SK-N-SH (cell line): ENCODE results near the gene TRIML1.

ENCODE experiments used
- ELF1 ChIP-seq: IDR thresholded peaks from 2 replicates; pipeline ENCODE4 v1.4.0; 2012
- EP300 ChIP-seq, 2 experiments: IDR thresholded peaks; 2 replicates each; pipeline versions ENCODE4 v1.4.0 to v1.6.1; 2012; ENCODE audit warnings: borderline replicate concordance in 1 of 2, low read depth in 1 of 2, low read length in 1 of 2
- EZH2phosphoT487 ChIP-seq: fragments of 200-600 bp; sonication (generic); IDR thresholded peaks from 2 replicates; pipeline ENCODE4 v1.6.1; 2017; ENCODE audit warnings: low read depth, mixed run types, mild to moderate bottlenecking, antibody characterized with exemption, moderate library complexity, borderline replicate concordance
- POLR2AphosphoS5 ChIP-seq: IDR thresholded peaks from 2 replicates; pipeline ENCODE4 v1.6.1; 2012; ENCODE audit warnings: low read depth, low read length
- RAD21 ChIP-seq: IDR thresholded peaks from 2 replicates; pipeline ENCODE4 v1.6.1; 2012; ENCODE audit warnings: mild to moderate bottlenecking, low read length
- RCOR1 ChIP-seq: fragments of 150-350 bp; IDR thresholded peaks from 2 replicates; pipeline ENCODE4 v1.6.1; 2017; ENCODE audit warnings: antibody characterized with exemption, low read length
- TAF1 ChIP-seq: IDR thresholded peaks from 2 replicates; pipeline ENCODE4 v1.6.1; 2012; ENCODE audit warnings: low read depth, mild to moderate bottlenecking, low read length, moderate library complexity, borderline replicate concordance
- YY1 ChIP-seq: IDR thresholded peaks from 2 replicates; pipeline ENCODE4 v1.4.0; 2012; ENCODE audit warnings: low read depth, mild to moderate bottlenecking
- TF ChIP-seq, protein P1 (sequence below): fragments of 200-600 bp; sonication (generic); IDR thresholded peaks from 2 replicates; pipeline ENCODE4 v1.6.1; 2017; ENCODE audit warnings: antibody characterized with exemption, mild to moderate bottlenecking, moderate library complexity
- TF ChIP-seq, protein P2 (sequence below): IDR thresholded peaks from 2 replicates; pipeline ENCODE4 v1.4.0; 2012; ENCODE audit warnings: low read depth
- TF ChIP-seq, protein P3 (sequence below): IDR thresholded peaks from 2 replicates; pipeline ENCODE4 v1.6.1; 2012; ENCODE audit warnings: mild to moderate bottlenecking, low read depth, low read length, moderate library complexity
- TF ChIP-seq, protein P4 (sequence below): IDR thresholded peaks from 2 replicates; pipeline ENCODE4 v1.4.0; 2012; ENCODE audit warnings: low read depth, borderline replicate concordance

DNA sequence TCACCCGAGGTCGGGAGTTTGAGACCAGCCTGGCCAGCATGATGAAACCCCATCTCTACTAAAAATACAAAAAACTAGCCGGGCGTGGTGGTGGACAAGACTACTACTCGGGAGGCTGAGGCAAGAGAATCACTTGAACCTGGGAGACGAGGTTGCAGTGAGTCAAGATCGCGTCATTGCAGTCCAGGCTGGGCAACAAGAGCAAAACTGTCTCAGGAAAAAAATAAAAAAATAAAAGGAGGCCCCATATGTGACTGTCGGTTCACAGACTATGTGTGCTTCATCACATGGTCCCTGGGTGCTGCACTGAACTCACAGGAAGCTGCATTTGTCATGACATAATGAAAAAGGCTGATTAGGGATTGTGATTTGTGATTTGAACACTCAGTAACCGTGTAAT is 6.4 kb downstream of the TRIML1 start:
- TF ChIP-seq, protein P1, sequence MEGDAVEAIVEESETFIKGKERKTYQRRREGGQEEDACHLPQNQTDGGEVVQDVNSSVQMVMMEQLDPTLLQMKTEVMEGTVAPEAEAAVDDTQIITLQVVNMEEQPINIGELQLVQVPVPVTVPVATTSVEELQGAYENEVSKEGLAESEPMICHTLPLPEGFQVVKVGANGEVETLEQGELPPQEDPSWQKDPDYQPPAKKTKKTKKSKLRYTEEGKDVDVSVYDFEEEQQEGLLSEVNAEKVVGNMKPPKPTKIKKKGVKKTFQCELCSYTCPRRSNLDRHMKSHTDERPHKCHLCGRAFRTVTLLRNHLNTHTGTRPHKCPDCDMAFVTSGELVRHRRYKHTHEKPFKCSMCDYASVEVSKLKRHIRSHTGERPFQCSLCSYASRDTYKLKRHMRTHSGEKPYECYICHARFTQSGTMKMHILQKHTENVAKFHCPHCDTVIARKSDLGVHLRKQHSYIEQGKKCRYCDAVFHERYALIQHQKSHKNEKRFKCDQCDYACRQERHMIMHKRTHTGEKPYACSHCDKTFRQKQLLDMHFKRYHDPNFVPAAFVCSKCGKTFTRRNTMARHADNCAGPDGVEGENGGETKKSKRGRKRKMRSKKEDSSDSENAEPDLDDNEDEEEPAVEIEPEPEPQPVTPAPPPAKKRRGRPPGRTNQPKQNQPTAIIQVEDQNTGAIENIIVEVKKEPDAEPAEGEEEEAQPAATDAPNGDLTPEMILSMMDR = no peak
- TF ChIP-seq POLR2AphosphoS5 (no peak), RAD21 (no peak), EZH2phosphoT487 (no peak), ELF1 (no peak), EP300 (IDR thresholded peaks at IDR 0.05; ENCODE audit: borderline replicate concordance in 1 of 2, low read depth in 1 of 2, low read length in 1 of 2) (no peak), YY1 (no peak), RCOR1 (no peak), TAF1 (no peak)
- TF ChIP-seq, protein P2, sequence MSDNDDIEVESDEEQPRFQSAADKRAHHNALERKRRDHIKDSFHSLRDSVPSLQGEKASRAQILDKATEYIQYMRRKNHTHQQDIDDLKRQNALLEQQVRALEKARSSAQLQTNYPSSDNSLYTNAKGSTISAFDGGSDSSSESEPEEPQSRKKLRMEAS = no peak
- TF ChIP-seq, protein P3, sequence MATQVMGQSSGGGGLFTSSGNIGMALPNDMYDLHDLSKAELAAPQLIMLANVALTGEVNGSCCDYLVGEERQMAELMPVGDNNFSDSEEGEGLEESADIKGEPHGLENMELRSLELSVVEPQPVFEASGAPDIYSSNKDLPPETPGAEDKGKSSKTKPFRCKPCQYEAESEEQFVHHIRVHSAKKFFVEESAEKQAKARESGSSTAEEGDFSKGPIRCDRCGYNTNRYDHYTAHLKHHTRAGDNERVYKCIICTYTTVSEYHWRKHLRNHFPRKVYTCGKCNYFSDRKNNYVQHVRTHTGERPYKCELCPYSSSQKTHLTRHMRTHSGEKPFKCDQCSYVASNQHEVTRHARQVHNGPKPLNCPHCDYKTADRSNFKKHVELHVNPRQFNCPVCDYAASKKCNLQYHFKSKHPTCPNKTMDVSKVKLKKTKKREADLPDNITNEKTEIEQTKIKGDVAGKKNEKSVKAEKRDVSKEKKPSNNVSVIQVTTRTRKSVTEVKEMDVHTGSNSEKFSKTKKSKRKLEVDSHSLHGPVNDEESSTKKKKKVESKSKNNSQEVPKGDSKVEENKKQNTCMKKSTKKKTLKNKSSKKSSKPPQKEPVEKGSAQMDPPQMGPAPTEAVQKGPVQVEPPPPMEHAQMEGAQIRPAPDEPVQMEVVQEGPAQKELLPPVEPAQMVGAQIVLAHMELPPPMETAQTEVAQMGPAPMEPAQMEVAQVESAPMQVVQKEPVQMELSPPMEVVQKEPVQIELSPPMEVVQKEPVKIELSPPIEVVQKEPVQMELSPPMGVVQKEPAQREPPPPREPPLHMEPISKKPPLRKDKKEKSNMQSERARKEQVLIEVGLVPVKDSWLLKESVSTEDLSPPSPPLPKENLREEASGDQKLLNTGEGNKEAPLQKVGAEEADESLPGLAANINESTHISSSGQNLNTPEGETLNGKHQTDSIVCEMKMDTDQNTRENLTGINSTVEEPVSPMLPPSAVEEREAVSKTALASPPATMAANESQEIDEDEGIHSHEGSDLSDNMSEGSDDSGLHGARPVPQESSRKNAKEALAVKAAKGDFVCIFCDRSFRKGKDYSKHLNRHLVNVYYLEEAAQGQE = no peak
- TF ChIP-seq, protein P4, sequence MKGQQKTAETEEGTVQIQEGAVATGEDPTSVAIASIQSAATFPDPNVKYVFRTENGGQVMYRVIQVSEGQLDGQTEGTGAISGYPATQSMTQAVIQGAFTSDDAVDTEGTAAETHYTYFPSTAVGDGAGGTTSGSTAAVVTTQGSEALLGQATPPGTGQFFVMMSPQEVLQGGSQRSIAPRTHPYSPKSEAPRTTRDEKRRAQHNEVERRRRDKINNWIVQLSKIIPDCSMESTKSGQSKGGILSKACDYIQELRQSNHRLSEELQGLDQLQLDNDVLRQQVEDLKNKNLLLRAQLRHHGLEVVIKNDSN = no peak
